HG02840 (cell line): ENCODE measurements around the gene P2RY6.

Experiments used
- ATAC-seq: cut with Tn5 transposase; IDR thresholded peaks from one replicate; pipeline ENCODE4 v1.9.1; 2021; ENCODE audit warnings: mild to moderate bottlenecking, moderate library complexity, moderate number of reproducible peaks; ENCODE audit not compliant: unreplicated experiment, low FRiP score

P2RY6 gene

DNA sequence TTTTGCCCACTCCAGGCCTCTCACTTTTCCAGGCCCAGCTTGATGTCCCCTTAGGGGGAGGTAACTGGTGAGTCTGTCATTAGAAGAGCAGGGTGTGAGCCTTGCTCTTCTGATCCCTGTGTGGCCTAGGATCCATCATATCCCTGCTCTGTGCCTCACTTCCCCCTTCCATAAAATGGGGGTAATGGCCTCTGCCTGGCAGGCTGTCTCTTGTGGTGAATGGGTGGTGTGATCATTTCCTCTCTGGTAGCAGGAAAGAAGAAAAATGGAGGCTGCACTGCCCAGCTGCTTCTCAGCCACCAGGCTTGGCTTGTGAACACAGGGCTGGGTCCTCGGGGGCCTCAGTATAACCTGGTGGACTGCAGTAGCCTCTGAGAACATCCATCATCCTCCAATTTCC is 41.5 kb downstream of the P2RY6 start:
- ATAC-seq = no peak

DNA sequence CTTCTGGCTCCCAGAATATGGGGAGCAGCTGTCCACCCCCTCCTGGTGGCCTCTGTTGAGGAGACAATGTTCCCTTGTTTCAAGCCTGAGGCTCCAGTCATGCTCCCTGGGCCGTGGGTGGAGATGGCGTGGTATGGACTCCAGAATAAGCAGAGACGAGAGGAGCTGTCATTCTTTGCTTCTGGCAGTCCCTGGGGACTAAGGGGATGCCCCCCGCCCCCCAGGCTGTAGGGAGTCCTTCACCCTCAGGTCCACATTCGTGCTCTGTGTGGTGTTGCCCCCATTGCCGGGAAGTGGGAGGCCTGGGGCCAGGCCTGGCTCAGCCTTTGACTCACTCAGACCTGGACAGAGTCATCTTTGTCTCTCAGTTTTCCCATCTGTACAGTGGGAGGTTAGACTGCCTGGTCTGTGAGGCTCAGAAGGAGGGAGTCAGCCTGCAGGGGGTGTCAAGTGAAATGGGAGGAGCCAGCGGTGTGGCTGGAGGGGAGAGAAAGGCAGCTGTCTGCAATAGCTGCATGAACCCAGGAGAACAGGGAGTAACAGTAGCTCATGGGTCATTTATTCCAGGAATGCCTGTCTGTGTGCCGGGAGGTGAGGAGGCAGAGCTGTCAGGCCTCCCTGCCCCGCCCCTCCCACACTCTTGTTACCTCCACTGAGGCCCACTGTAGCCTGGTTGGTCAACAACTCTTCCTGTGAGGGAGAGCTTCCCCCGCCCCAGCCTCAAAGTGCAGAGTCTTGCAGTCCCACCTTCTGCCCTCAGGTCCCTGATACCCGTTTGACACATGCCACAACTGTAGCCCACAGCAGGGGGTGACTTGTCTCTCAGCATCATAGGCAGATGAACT is 42.2 kb downstream of the P2RY6 start:
- ATAC-seq = no peak

GRCh38 chr11:73315293-73316020 is 43.3 kb downstream of the P2RY6 start:
- ATAC-seq = no peak

DNA sequence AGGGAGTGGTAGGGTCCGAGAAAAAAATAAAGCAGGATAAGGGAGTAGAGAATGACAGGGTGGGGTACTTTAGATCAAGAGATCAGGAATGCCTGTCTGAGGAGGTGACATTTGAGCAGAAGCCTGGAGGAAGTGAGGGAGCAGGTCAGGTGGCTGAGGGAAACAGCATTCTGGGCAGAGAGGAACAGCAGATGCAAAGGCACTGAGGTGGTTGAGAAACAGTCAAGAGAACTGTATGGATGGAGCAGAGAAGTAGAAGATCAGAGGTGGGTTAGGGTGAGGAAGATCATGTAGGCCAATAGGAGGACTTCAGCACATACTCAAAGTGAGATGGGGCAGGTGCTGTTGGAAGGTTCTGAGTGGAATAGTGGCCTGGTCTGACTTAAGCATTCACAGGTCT is 44.3 kb downstream of the P2RY6 start:
- ATAC-seq = no peak

DNA sequence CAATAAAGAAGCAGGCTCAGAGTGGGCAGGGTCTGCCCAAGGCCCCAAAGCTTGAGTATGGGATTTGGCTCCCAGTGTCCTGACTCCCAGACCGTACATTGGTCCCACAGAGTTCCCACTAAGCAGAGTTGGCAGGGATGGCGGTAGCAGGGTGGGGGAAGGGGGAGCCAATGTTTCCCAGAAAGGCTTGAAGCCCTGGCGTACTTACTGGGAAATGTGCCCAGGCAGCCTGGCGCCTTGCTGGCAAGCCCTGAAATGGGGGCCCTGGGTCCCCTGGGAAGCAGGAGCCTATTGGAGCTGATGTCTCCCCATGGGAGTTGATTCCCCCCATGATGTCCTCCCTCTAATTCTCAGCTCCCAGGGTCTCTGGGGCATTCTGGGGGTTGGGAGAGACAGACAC is 45.2 kb downstream of the P2RY6 start:
- ATAC-seq = no peak

GRCh38 chr11:73317803-73318202 is 45.7 kb downstream of the P2RY6 start:
- no peak for ATAC-seq

DNA sequence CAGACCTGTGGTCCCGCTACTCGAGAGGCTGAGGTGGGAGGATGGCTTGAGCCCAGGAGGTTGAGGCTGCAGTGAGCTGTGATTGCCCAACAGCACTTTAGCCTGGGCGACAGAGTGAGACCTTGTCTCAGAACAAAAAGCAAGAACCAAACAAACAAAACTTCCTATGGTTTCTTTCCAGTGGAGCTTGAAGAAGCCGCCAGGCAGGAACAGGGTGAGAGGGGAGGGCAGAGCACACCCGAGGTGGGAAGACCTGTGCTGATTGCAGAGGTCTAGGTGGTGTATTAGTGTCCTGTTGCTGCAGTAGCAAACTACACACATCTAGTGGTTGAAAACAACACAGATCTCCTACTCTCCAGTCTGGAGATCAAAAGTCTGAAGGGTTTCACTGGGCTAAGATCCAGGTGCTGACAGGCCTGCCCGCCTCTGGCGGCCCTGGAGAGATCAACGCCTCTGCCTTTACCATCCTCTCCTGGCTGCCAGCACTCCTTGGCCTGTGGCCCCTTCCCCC is 46.4 kb downstream of the P2RY6 start:
- no peak for ATAC-seq

- ATAC-seq = no peak
Observed at GRCh38 chr11:73320763-73321603, 48.8 kb downstream of the P2RY6 start.

- no peak for ATAC-seq
Observed at GRCh38 chr11:73321604-73322381, 49.7 kb downstream of the P2RY6 start.

DNA sequence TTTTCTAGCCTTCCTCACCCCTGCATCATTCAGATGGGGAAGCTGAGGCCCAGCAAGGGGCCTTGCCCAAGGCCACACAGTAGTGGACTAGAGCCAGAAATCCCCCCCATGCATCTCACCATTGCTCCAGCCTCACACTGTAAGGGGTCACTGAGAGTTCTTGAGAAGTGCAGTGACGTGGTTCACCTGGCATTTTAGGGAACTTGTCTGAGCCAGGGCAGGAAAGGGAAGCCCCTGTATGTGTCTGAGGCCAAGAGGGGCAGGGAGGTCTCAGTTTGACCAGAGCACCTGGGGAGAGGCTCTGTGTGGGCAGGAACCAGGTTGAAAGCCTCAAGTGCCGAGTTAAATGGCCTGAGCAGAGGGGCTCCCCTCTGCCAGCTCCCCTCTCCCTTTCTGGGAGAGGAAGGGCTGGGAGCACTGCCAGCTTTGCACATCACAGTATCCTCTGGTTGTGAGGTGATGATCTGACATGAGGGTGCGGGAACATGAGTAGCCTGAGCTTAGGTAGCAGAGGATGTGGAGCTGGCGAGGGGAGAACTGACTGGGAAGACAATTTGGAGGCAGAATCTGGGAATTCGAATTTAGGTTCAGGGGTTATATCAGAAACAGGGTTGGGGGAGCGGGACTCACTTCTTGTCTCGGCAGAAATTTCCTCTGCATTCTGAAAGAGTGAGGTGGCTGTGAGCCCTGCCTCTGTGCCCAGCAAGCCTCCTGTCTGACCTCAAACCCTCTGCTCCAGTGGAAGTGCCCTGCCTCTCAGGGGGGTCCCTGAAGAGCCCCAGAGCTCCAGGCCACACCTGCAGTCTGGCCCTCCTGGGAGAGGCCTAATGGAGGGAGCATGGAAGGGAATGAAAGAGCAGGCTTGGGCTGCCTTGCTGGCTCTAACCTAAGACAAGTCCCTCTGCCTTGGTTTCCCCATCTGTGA is 50.5 kb downstream of the P2RY6 start:
- ATAC-seq = no peak

GRCh38 chr11:73323464-73323863 is 51.3 kb downstream of the P2RY6 start:
- no peak for ATAC-seq

DNA sequence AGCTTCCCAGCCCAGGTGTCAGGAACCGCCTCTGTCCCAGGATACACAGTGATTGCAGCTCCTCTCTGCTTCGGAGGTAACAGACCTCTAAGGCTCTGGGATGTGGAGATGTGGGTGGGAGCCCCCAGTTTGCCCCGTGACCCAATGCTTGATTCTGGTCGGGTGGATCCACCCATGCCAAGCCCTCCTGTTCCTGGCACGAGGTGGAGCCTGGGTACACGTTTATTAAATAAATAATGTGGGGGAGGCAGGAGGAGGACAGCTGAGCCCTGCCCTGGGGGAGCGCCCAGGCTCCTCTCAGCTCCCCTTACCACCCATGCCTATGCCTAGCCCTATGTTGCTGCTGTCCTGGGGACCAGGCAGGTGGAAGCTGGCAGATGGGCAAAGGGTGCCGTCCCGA is 52.0 kb downstream of the P2RY6 start:
- ATAC-seq = no peak

DNA sequence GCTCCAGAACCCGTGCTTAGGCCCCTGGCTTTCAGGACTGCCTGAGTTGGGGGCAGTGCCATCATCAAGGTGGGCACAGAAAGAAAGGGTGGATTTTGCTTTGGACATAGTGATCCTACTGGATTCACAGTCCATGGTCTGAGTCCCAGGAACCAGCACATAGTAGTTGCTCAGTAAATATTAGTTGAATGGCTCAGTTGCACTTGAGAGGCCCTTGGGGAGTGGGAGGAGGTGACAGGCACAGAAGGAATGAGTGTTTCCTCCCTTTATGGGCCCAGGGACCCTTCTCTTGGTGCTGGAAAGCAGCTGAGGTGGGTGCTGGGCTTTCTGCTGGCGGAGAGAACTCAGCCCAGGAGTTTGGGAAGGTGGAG is 52.5 kb downstream of the P2RY6 start:
- ATAC-seq = peak; percentile 6

DNA sequence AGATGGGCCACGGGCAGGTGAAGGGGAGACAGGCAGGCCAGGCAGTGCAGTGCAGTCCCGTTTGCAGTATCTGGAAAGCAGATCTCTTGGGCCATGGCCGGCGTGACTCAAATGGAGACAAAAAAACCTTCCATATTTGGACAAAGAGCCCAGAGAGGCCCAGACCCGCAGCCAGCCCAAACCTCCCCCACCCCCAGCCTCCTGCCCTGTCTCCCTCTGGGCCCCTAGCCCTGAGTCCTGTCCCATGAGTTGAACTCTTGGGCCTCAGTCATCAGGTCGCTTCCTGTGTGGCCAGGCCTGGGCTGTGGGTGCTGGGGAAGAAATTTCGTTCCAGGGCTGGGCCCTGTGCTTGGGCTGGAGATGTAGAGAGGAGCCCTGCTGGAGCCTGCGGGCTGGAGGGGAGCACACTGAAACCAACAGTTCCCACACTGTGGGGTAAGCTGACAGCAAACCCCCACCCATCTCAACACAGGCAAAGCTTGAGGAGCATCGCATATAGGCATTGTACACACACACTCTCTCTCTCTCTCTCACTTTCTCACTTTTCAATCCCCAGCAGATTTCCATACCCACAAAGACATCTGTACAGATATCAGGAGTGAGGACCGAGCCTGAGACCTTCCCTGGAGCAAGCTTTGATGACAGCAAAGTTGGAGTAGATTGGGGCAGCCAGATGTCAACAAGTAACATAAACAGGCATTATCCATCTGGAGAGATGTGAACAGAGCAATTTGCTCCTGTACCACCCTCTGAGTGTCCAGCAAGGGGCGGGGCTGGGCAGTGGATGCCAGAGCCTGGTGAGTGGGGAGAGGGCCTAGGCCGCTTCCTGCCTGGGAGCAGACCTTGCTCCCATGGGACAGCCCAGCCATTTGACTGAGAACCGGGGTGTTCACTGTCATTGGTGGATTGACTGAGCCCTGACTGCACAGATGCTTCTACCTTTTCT is 53.2 kb downstream of the P2RY6 start:
- peak; percentile 58 for ATAC-seq

DNA sequence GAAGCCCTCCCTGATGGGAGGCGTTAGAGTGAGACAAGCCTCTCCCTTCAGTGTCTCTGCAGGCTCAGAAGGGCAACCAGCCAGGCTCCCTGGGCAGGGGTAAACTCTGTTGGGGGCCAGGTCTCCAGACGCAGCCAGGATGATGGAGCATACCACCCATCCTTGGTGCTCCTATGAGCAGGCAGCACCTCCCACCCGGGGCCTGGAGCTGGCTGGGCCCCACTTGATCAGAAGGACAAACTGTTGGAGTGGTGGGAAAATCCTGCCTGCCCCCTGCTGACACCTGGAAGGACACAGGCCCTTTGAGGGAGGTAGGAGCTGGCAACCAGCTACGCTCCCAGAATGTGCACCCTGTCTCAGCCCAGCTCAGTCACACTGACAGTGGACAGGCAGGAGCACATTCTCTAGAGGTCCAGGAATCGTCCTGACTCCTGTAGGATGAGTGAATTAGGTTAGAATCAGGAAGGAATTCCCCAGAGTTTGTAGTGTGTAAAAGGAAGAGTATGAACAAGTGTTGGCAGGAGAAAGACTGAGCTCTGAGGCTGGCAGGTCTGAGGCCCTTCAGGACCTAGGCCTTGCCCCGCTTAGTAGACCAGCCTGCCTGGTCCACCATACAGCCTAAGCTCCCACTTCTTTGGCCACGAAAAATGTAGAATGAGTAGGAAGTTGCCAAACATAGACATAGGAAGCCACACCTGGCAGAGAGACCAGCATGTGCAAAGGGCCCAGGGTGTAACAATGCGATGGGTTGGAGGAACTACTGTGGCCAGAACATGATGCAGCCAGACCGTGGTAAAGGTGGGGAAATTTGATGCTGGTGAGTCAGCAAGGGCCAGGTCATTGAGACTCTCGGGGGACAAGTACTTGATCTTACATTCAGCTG is 55.0 kb downstream of the P2RY6 start:
- no peak for ATAC-seq

GRCh38 chr11:73327812-73328364 is 55.8 kb downstream of the P2RY6 start:
- ATAC-seq = no peak
